VCaP (cell line): Measurements from ENCODE around the gene PCDHGC4.

Experiments used
- H3K27ac ChIP-seq: fragments of 450-650 bp; 2 replicates; pipeline ENCODE4 v1.5.1; 2017
- CTCF ChIP-seq: fragments of 450-650 bp; conservative IDR thresholded peaks from 2 replicates; pipeline ENCODE4 v1.5.1; 2017; ENCODE audit warnings: mild to moderate bottlenecking, moderate library complexity

Gene PCDHGC4

GRCh38 chr5:141491323-141492167 is 6.7 kb downstream of the PCDHGC4 start:
- no peak overlapping the region for H3K27ac ChIP-seq

GRCh38 chr5:141492168-141492885 is 7.5 kb downstream of the PCDHGC4 start:
- TF ChIP-seq CTCF = no peak
- H3K27ac ChIP-seq = no peak overlapping the region

More at GRCh38 chr5:141491323-141492167, 6.7 kb downstream of the PCDHGC4 start:
- TF ChIP-seq CTCF = no peak

- no peak for TF ChIP-seq CTCF
- no peak overlapping the region for H3K27ac ChIP-seq
These were observed 8.9 kb downstream of the PCDHGC4 start for GRCh38 chr5:141493500-141494422.

- H3K27ac ChIP-seq = no peak overlapping the region
- no peak for TF ChIP-seq CTCF
These were observed 10.1 kb downstream of the PCDHGC4 start for GRCh38 chr5:141494761-141495452.

GRCh38 chr5:141495453-141495811 is 10.6 kb downstream of the PCDHGC4 start:
- TF ChIP-seq CTCF = no peak
- H3K27ac ChIP-seq = no peak overlapping the region

GRCh38 chr5:141496038-141496437 is 11.2 kb downstream of the PCDHGC4 start:
- TF ChIP-seq CTCF = no peak
- no peak overlapping the region for H3K27ac ChIP-seq
